Jurkat, Clone E6-1 (cell line): ENCODE measurements around the gene ANP32B.
A peak's percentile ranks its signal among the peaks of the same experiment; 100 is the strongest.
"Not testable (repeated sequence)": the region's sequence is repeated elsewhere in the genome, so short reads cannot be mapped to it uniquely, and the experiment has no call there.

Experiments used
- DNase-seq: peaks from one replicate; pipeline ENCODE4 v3.0.0-alpha.2; 2011; ENCODE audit warnings: low read depth, low spot score
- H3K4me3 ChIP-seq: 2 replicates; pipeline ENCODE4 v1.5.1; 2011; ENCODE audit warnings: mild to moderate bottlenecking, low read length, control low read depth, moderate library complexity

ANP32B gene

GRCh38 chr9:97985058-97985861 lies 2.1 kb downstream of the ANP32B start:
- peak overlapping the region; percentile 77 for H3K4me3 ChIP-seq
- DNase-seq = no peak

DNA sequence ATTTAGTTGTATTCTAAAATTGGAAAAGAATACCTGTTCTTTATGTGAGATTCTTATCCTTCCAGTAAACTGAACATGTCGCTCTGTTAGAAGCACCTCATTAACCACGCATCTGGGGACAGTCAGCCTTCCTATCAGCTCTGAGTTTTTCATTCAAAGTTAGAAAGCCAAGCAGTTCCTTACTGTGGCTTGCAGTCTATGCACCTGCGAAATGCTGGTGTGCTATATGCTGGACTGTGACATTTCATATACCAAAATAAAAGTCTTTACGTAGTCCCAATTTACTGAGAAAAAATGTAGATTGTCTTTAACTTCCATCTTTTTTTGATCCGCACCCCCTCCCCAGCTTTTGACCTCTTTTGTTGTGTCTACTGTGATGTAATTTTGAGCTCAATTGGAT lies 4.3 kb downstream of the ANP32B start:
- no peak overlapping the region for H3K4me3 ChIP-seq
- DNase-seq = peak; percentile 75

DNA sequence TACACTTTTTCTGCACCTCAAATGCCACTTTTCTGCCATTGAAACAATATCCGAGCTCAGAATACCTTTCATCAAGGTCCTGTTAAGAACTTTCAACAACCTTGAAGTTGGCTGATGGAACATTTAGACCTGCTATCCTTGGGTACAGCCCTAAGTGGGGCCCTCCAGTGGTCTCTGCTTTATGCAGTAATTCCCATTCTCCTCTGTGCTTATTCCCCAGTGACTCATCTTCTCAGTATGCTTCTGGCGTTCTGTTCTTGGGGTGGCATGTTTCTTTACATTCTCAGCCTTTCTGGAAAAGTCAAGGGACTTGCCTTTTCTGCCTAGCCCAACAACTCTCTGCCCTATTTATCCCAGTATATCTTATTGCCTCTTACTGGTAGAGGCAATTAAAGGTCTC lies 7.1 kb downstream of the ANP32B start:
- DNase-seq = no peak
- no peak overlapping the region for H3K4me3 ChIP-seq

DNA sequence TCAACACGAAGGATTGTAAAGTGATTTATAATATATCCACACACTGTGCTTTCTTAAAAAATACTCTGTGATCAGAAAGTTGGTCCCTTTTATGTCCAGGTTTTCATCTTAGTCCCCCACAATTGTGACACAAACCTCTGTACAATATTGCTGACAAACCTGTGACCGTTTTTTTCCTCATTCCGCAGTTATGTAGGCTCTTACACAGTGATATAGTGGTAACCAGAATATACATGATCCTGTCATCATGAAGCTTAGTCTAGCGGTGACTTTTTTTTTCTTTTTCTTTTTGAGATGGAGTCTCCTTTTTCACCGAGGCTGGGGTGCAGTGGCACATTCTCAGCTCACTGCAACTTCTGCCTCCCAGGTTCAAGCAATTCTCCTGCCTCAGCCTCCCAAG lies 8.7 kb downstream of the ANP32B start:
- no peak overlapping the region for H3K4me3 ChIP-seq
- DNase-seq = no peak

- no peak overlapping the region for H3K4me3 ChIP-seq
- no peak for DNase-seq
These were observed 9.1 kb downstream of the ANP32B start for GRCh38 chr9:97992219-97992618.

DNA sequence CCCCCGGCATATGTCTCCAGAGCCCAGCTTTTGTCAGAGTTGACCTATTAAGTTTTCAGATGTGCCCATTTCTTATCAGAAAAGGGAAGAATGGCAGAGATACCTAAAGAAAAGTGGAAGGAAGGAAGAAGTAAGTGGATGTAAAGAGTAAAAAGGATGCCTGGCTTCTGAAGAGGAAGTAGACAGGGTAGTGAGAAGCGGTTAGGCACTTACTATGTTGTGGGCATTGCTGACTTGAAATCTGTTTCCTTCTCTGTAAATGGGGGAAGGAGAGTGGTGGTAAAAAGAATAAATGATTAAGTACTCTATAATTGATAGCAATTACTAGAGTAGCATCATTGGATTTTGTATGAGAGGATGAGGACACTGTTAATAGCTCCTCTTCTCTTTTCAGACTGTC lies 9.9 kb downstream of the ANP32B start:
- no peak overlapping the region for H3K4me3 ChIP-seq
- peak; percentile 67 for DNase-seq

GRCh38 chr9:97994703-97995102 lies 11.6 kb downstream of the ANP32B start:
- DNase-seq = no peak
- no peak overlapping the region for H3K4me3 ChIP-seq

DNA sequence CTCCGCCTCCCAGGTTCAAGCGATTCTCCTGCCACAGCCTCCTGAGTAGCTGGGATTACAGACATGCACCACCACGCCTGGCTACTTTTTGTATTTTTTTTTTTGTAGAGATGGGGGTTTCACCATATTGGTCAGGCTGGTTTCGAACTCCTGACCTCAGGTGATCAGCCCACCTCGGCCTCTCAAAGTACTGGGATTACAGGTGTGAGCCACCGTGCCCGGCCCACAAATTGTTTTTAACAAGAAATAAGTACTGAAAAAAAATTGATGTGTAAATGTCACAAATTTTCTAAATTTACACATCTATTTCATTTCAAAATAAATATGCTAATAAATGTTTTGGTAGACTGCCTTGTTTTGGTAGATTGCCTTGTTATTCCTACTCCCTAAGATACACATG lies 13.5 kb downstream of the ANP32B start:
- DNase-seq, H3K4me3 ChIP-seq: not testable (repeated sequence)

- no peak overlapping the region for H3K4me3 ChIP-seq
- DNase-seq = no peak
These were observed 14.5 kb downstream of the ANP32B start for GRCh38 chr9:97997330-97998276.

DNA sequence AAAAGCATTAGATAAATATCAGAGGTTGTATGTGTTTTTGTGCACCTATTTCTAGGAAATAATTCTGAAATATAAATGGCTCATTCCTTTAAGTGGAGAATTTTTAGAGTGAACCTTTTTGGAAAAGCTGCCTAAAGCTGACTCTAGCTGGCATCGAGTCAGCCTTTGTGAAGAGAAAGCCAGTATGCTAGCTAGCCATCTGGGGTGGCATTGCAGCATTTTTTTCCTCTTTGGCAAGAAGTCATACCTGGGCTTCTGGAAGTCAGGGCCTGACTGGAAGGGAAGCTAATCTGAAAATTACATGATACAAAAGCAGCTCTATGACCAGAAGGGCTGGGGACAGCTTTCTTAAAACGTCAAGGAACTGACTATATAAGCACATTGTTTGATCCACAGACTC lies 19.7 kb downstream of the ANP32B start:
- H3K4me3 ChIP-seq = no peak overlapping the region
- DNase-seq = no peak

DNA sequence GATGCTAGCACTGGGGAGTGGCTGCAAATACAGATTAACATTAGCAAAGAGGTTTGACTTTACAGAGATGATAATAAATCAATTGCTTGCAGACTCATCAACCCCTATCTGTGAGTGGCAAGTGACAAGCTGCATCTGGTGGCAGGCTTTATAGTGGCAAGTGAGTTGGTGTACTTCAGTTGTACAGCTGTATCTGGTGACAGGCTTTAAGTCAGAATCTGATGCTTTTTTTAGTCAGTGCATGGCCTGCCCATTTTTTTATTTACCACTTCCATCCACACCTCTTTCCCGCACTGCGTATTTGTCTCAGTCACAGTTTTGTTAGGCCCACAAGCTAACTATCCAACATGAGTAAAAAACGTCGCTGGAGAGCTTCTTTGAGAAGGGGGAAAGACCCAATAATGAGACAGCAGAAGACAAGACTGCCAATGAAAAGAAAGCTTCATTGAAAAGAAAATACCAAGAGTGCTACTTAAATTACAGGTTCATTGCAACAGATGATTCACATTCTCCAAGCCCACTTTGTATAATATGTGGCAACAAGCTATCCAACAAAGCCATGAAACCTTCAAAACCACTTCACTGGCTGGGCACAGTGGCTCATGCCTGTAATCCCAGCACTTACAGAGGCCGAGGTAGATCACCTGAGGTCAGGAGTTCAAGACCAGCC lies 23.1 kb downstream of the ANP32B start:
- no peak for DNase-seq
- H3K4me3 ChIP-seq = no peak overlapping the region

DNA sequence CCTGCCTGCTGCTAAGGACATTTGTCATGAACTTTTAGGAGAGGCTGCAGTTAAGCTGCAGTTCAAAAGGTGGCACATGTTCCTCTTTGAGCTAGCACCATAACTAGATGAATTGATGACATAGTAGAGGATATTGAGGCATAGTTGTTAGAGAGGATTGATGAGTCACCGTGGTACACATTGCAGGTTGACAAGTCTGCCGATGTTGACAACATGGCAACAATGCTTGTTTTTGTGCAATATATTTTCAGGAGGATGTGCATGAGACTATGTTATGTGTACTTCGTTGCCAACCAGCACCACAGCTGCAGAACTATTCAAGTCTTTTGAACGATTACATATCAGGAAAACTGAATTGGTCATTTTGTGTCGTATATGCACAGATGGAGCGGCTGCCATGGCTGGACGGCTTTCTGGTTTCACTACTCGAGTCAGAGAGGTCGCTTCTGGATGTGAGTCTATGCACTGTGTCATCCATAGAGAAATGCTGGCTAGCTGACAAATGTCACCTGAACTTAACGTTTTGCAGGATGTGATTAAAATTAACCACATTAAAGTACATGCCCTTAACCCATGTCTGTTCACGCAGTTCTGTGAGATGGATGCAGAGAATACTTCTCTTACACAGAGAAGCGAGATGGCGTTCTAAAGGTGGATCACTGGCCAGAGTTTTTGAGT lies 24.2 kb downstream of the ANP32B start:
- no peak overlapping the region for H3K4me3 ChIP-seq
- no peak for DNase-seq

- DNase-seq = no peak
- H3K4me3 ChIP-seq = no peak overlapping the region
These were observed 25.6 kb downstream of the ANP32B start for GRCh38 chr9:98008764-98009163.

GRCh38 chr9:98009437-98009836 lies 26.3 kb downstream of the ANP32B start:
- no peak overlapping the region for H3K4me3 ChIP-seq
- DNase-seq = no peak

DNA sequence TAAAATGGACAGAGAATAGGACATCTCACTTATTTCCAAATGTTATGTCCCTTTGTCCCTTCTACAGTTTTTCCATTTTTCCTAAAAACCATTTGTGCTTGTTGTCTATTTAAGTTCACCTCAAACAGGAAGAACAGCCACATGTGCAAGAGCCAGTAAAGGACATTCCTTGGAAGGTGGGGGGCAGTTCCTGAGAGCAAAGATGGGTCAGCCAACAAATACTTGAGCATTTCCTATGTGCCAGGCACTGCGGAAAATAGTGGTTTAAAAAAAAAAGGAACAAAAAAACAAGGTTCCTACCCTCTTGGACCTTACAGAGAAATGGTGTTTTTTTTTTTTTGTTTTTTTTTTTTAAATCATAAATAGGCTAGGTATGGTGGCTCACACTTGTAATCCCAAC lies 26.8 kb downstream of the ANP32B start:
- DNase-seq = no peak
- no peak overlapping the region for H3K4me3 ChIP-seq

GRCh38 chr9:98010445-98010844 lies 27.3 kb downstream of the ANP32B start:
- no peak overlapping the region for H3K4me3 ChIP-seq
- no peak for DNase-seq

- no peak for DNase-seq
These were observed 28.0 kb downstream of the ANP32B start for GRCh38 chr9:98011122-98011521.

GRCh38 chr9:98016137-98016680 lies 33.1 kb downstream of the ANP32B start:
- DNase-seq = no peak
- no peak overlapping the region for H3K4me3 ChIP-seq

More at GRCh38 chr9:98011122-98011521, 28.0 kb downstream of the ANP32B start:
- no peak overlapping the region for H3K4me3 ChIP-seq

- H3K4me3 ChIP-seq = no peak overlapping the region
- no peak for DNase-seq
These were observed 34.2 kb downstream of the ANP32B start for GRCh38 chr9:98017306-98017705.
